Neuronal stem cell (in vitro differentiated cells): Measurements from ENCODE around the gene ST7.

Experiments used
- DNase-seq: peaks from one replicate; pipeline ENCODE4 v3.0.0-alpha.2; 2013; ENCODE audit warnings: low spot score
- H2AFZ ChIP-seq: one replicate; pipeline ENCODE4 v1.6.1; 2013; ENCODE audit warnings: mild to moderate bottlenecking, low read length, inconsistent platforms
- H2AK5ac ChIP-seq: 2 replicates; pipeline ENCODE4 v1.6.1; 2013; ENCODE audit warnings: low read depth, mild to moderate bottlenecking, inconsistent platforms, low read length, moderate library complexity, mixed read lengths
- H2BK120ac ChIP-seq: 2 replicates; pipeline ENCODE4 v1.6.1; 2013; ENCODE audit warnings: low read depth, mild to moderate bottlenecking, inconsistent platforms, low read length, moderate library complexity, mixed read lengths
- H2BK12ac ChIP-seq: one replicate; pipeline ENCODE4 v1.6.1; 2013; ENCODE audit warnings: low read length, inconsistent platforms
- H2BK15ac ChIP-seq: 2 replicates; pipeline ENCODE4 v1.6.1; 2013; ENCODE audit warnings: mild to moderate bottlenecking, low read length, inconsistent platforms, mixed read lengths
- H2BK5ac ChIP-seq: one replicate; pipeline ENCODE4 v1.6.1; 2013; ENCODE audit warnings: inconsistent platforms, mild to moderate bottlenecking, low read length, moderate library complexity
- H3K14ac ChIP-seq: one replicate; pipeline ENCODE4 v1.6.1; 2013; ENCODE audit warnings: low read length, inconsistent platforms
- H3K18ac ChIP-seq: 2 replicates; pipeline ENCODE4 v1.6.1; 2013; ENCODE audit warnings: low read length, inconsistent platforms
- H3K23ac ChIP-seq: 2 replicates; pipeline ENCODE4 v1.6.1; 2013; ENCODE audit warnings: low read depth, mild to moderate bottlenecking, mixed read lengths, low read length, inconsistent platforms; ENCODE audit not compliant: poor library complexity
- H3K27ac ChIP-seq: replicated peaks from 3 replicates; pipeline ENCODE4 v1.5.1; 2013; ENCODE audit warnings: low read length, inconsistent platforms
- H3K27me3 ChIP-seq, 3 experiments: 2 replicates each; pipeline ENCODE4 v1.6.1; 2013; ENCODE audit warnings: low read length in 3 of 3, mild to moderate bottlenecking in 2 of 3, inconsistent platforms in 1 of 3, low read depth in 1 of 3, mixed read lengths in 1 of 3, moderate library complexity in 1 of 3; ENCODE audit not compliant: control insufficient read depth in 3 of 3, insufficient read depth in 3 of 3
- H3K36me3 ChIP-seq, 2 donors: replicated peaks in 1 of 2; 2 replicates each; pipeline ENCODE4 v1.6.1; 2013; ENCODE audit warnings: low read length in 2 of 2; ENCODE audit not compliant: control insufficient read depth in 2 of 2, insufficient read depth in 2 of 2
- H3K4ac ChIP-seq: 2 replicates; pipeline ENCODE4 v1.6.1; 2013; ENCODE audit warnings: inconsistent platforms, mild to moderate bottlenecking, low read length, moderate library complexity
- H3K4me1 ChIP-seq, 2 donors: 1 replicate in 1 of 2; 2 replicates in 1 of 2; pipeline ENCODE4 v1.6.1; 2013; ENCODE audit warnings: low read length in 2 of 2, low read depth in 1 of 2; ENCODE audit not compliant: control insufficient read depth in 2 of 2, insufficient read depth in 1 of 2
- H3K4me2 ChIP-seq: one replicate; pipeline ENCODE4 v1.6.1; 2013; ENCODE audit warnings: mild to moderate bottlenecking, low read length, inconsistent platforms; ENCODE audit not compliant: insufficient read depth, poor library complexity, severe bottlenecking
- H3K4me3 ChIP-seq, 2 donors: 2 replicates each; pipeline ENCODE4 v1.5.1; 2013; ENCODE audit warnings: low read length in 2 of 2, mild to moderate bottlenecking in 2 of 2, inconsistent platforms in 1 of 2, moderate library complexity in 1 of 2
- H3K79me1 ChIP-seq: one replicate; pipeline ENCODE4 v1.6.1; 2013; ENCODE audit warnings: low read depth, mild to moderate bottlenecking, inconsistent platforms, low read length, moderate library complexity
- H3K9ac ChIP-seq: one replicate; pipeline ENCODE4 v1.6.1; 2013; ENCODE audit warnings: mild to moderate bottlenecking, low read depth, low read length, inconsistent platforms; ENCODE audit not compliant: poor library complexity
- H3K9me3 ChIP-seq, 2 donors: replicated peaks in 1 of 2; 2 replicates each; pipeline versions ENCODE3 to v1.6.1; 2013; ENCODE audit warnings: low read length in 2 of 2, mild to moderate bottlenecking in 2 of 2, inconsistent platforms in 1 of 2, low read depth in 1 of 2, mixed read lengths in 1 of 2, moderate library complexity in 1 of 2; ENCODE audit not compliant: control insufficient read depth in 2 of 2, insufficient read depth in 1 of 2
- H4K8ac ChIP-seq: one replicate; pipeline ENCODE4 v1.6.1; 2013; ENCODE audit warnings: low read depth, mild to moderate bottlenecking, inconsistent platforms, low read length, moderate library complexity
- H4K91ac ChIP-seq: one replicate; pipeline ENCODE4 v1.6.1; 2013; ENCODE audit warnings: low read length, low read depth, mild to moderate bottlenecking, inconsistent platforms; ENCODE audit not compliant: poor library complexity
- WGBS, 2 donors: extraction: QIAGEN DNeasy Blood & Tissue Kit; methylation state at CpG; one replicate each; pipeline ENCODE4 v1.1.7; 2013; ENCODE audit warnings: missing lambda C conversion rate in 2 of 2, mixed read lengths in 1 of 2; ENCODE audit not compliant: insufficient read length in 2 of 2, insufficient replicate concordance in 1 of 2; ENCODE audit errors: extremely low coverage in 2 of 2; 5-methylcytosine and 5-hydroxymethylcytosine counted together

The ST7 gene

DNA sequence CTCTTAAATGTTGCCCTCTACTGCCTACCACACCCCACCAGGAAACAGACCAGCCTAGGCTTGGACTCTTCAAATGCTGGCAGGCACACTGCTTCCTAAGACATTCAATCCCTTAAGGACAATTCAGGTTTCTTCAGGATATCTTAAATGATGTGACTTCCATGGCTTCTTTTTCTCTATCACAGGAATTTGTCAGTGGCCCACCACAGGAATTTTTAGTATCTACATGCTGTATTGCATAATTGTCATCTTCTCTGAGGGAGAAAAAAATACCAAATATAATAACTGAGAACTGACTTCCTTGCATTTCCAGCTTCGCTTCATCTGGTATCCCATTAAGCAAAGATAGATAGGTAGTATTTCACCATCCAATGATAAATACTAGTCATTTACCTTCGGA, 240.3 kb downstream of the ST7 start:
- H2AFZ ChIP-seq: no peak overlapping the region
- H4K8ac ChIP-seq: no peak overlapping the region
- H3K9me3 ChIP-seq: no peaks in the 10 kb centered on the region
- H2BK120ac ChIP-seq: no peak overlapping the region
- H3K4me3 ChIP-seq: no peak overlapping the region
- no peak overlapping the region for H2AK5ac ChIP-seq
- no peak overlapping the region for H2BK5ac ChIP-seq
- no peak overlapping the region for H2BK15ac ChIP-seq
- no peak overlapping the region for H3K4ac ChIP-seq
- H3K79me1 ChIP-seq: no peaks in the 10 kb centered on the region
- H3K14ac ChIP-seq: no peak overlapping the region
- H3K27ac ChIP-seq: no peak overlapping the region
- peaks cover 0 to 30% of the 10 kb centered on the region in 2 donors for H3K36me3 ChIP-seq
- H3K27me3 ChIP-seq: no peaks in the 10 kb centered on the region
- no peak for DNase-seq
- H2BK12ac ChIP-seq: no peak overlapping the region
- H3K18ac ChIP-seq: no peak overlapping the region
- H4K91ac ChIP-seq: no peak overlapping the region
- no peak overlapping the region for H3K23ac ChIP-seq
- no peak overlapping the region for H3K9ac ChIP-seq
- WGBS, 2 donors: no CpG with 5 or more reads among the region's 2 CpGs
- H3K4me1 ChIP-seq: peaks cover 0 to 3% of the 10 kb centered on the region in 2 donors
- no peak overlapping the region for H3K4me2 ChIP-seq

DNA sequence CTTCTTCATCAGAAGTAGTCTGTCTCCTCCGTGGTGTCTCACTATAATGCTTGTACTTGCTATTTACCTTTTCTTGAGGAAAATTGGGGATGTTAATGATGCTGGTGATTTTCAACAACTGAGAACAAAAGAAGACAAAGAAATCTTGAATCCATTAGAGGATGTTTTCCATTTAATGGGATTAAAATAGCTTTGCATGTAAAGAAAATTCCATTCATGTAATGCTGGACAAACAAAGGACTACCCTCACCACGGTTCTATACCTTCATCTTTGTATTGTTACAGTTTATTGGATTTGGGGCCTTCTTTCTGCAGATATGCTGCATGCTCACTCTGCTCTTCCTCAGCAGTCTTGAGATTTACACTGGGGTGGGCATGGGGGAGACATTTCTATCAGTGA, 241.1 kb downstream of the ST7 start:
- Histone ChIP-seq H2AFZ (no peak overlapping the region), H3K4me1 (peaks cover 0 to 3% of the 10 kb centered on the region in 2 donors), H4K91ac (no peak overlapping the region), H3K9ac (no peak overlapping the region), H3K9me3 (no peaks in the 10 kb centered on the region), H3K23ac (no peak overlapping the region), H2AK5ac (no peak overlapping the region), H3K27me3 (no peaks in the 10 kb centered on the region), H3K36me3 (peaks cover 0 to 34% of the 10 kb centered on the region in 2 donors), H3K79me1 (no peaks in the 10 kb centered on the region), H4K8ac (no peak overlapping the region), H2BK120ac (no peak overlapping the region), H3K14ac (no peak overlapping the region), H2BK15ac (no peak overlapping the region), H2BK12ac (no peak overlapping the region), H2BK5ac (no peak overlapping the region), H3K4me3 (no peak overlapping the region), H3K4ac (no peak overlapping the region), H3K18ac (no peak overlapping the region), H3K27ac (no peak overlapping the region), H3K4me2 (no peak overlapping the region)
- WGBS, 2 donors: no CpG with 5 or more reads among the region's 2 CpGs
- no peak for DNase-seq

DNA sequence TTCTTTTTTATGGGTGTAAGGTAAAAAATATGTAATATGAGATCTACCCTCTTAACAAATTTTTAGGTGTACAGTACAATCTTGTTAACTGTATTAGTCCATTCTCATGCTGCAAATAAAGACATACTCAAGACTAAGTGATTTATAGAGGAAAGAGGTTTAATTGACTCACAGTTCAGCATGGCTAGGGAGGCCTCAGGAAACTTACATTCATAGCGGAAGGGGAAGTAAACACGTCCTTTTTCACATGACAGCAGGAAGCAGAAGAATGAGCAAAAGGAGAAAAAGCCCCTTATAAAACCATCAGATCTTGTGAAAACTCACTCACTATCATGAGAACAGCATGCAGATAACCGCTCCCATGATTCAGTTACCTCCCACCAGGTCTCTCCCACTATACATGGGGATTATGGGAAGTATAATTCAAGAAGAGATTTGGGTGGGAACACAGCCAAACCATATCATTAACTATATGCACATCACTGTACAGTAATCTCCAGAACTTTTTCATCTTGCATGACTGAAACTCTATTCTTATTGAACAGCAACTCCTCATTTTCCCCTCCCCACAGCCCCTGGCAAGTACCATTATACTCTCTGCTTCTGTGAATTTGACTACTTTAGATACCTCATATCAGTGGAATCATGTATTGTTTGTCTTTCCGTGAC, 242.2 kb downstream of the ST7 start:
- Histone ChIP-seq H3K9ac (no peak overlapping the region), H4K8ac (no peak overlapping the region), H3K4me2 (no peak overlapping the region), H4K91ac (no peak overlapping the region), H3K23ac (no peak overlapping the region), H2AK5ac (no peak overlapping the region), H2AFZ (no peak overlapping the region), H3K36me3 (peaks cover 0 to 26% of the 10 kb centered on the region in 2 donors), H2BK15ac (no peak overlapping the region), H2BK12ac (no peak overlapping the region), H3K9me3 (no peaks in the 10 kb centered on the region), H3K14ac (no peak overlapping the region), H3K4me3 (no peak overlapping the region), H3K27me3 (no peaks in the 10 kb centered on the region), H3K4me1 (peaks cover 0 to 3% of the 10 kb centered on the region in 2 donors), H3K18ac (no peak overlapping the region), H3K27ac (no peak overlapping the region), H3K79me1 (no peaks in the 10 kb centered on the region), H2BK5ac (no peak overlapping the region), H2BK120ac (no peak overlapping the region), H3K4ac (no peak overlapping the region)
- no CpG with 5 or more reads among the region's 4 CpGs for WGBS, 2 donors
- DNase-seq: no peak

DNA sequence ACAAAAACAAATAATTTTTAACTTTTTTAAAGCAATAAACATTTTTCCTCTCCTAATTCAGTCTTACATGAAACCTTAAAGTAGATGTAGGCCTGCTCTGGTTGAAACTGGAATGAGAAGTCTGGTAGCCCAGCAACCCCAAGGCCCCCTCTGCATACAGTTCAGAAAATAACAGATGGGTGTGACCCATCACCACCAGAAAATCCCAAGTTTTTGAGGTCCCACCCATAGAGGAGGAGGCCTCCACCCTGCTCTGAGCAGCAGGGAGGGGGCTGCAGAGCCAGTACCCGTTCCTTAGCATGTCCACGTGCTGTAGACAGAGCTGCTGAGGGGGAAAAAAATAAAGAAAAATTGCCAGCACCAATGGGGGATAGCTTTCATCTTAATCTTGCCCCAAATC, 246.8 kb downstream of the ST7 start:
- DNase-seq: no peak
- Histone ChIP-seq H3K27me3 (no peaks in the 10 kb centered on the region), H2BK15ac (no peak overlapping the region), H2AFZ (no peak overlapping the region), H3K4me2 (no peak overlapping the region), H2BK120ac (no peak overlapping the region), H3K9me3 (no peaks in the 10 kb centered on the region), H3K18ac (no peak overlapping the region), H3K23ac (no peak overlapping the region), H3K4ac (no peak overlapping the region), H2BK12ac (no peak overlapping the region), H2AK5ac (no peak overlapping the region), H2BK5ac (no peak overlapping the region), H3K27ac (no peak overlapping the region), H3K4me1 (peaks cover 0 to 3% of the 10 kb centered on the region in 2 donors), H4K8ac (no peak overlapping the region), H3K4me3 (no peak overlapping the region), H3K9ac (no peak overlapping the region), H3K14ac (no peak overlapping the region), H3K79me1 (no peaks in the 10 kb centered on the region), H4K91ac (no peak overlapping the region), H3K36me3 (peaks cover 0 to 14% of the 10 kb centered on the region in 2 donors)
- no CpG with 5 or more reads among the region's 2 CpGs for WGBS, 2 donors
